GM12892 (cell line): Measurements from ENCODE around the gene PLXNB3.

Source experiments
- POLR2A ChIP-seq: IDR thresholded peaks from 2 replicates; pipeline ENCODE4 v1.6.1; 2011; ENCODE audit warnings: low read depth, low read length, control low read depth
- POLR2AphosphoS5 ChIP-seq: IDR thresholded peaks from 2 replicates; pipeline ENCODE4 v1.6.1; 2011; ENCODE audit warnings: low read depth, low read length, control low read depth
- TAF1 ChIP-seq: IDR thresholded peaks from 2 replicates; pipeline ENCODE4 v1.6.1; 2011; ENCODE audit warnings: low read depth, mild to moderate bottlenecking, control low read depth, low read length, borderline replicate concordance

- no peak for TF ChIP-seq POLR2A
- TF ChIP-seq POLR2AphosphoS5 = no peak
- no peak for TF ChIP-seq TAF1
Observed at GRCh38 chrX:153769158-153769864, 5.3 kb downstream of the PLXNB3 start.
